NCI-H128 (cell line): ENCODE measurements around the gene RIMS3.
"Not testable (repeated sequence)": the region's sequence is repeated elsewhere in the genome, so short reads cannot be mapped to it uniquely, and the experiment has no call there.

Experiments
- DNase-seq: peaks from one replicate; lab custom pipeline; 2025; ENCODE audit not compliant: unreplicated experiment; lab: John Stamatoyannopoulos, UW

The RIMS3 gene

DNA sequence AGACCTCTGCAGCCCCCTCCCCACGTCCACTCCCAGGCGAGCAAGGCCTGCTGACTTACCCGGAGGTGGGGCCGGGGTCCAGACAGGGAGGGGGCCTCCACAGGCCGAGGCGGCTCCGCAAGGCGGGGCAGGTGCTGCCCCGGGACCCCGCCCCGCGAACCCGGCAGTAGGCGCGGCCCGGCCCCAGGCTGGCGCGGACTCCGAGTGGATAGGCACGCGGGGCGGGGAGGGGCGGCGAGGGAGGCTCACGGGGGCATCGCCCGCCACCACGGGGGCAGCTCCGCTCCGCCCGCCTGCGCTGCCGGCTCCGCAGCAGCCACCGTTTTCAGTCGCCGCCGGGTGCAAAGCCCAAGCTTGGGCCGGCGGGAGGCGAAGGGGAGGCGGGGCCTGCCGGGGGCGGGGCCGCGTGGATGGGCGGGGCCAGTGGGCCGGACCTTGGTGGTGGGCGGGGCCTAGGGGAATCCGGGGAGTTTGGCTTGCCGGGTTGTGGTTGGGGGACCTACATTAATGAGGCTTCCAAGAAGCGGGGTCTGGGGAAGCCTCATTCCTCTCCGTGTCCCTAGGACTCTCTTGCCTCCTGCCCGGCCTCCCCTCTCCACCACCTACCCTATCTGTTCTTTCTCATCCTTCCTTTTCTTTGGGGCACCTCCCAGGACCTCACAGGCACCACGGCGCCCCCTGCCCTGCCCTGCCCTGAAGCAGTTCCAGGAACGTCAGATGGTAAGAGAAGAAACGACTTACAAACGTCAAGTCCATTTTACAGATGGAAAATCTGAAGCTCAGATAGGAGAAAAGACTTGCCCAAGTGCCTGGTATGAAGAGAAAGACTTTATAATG lies at the start of gene RIMS3:
RIMS3 (minus strand) TSS at position 348 of the 837 bp plus-strand sequence. CDS start 23,757 bp downstream, outside the sequence.
- DNase-seq = peak; percentile 64

DNA sequence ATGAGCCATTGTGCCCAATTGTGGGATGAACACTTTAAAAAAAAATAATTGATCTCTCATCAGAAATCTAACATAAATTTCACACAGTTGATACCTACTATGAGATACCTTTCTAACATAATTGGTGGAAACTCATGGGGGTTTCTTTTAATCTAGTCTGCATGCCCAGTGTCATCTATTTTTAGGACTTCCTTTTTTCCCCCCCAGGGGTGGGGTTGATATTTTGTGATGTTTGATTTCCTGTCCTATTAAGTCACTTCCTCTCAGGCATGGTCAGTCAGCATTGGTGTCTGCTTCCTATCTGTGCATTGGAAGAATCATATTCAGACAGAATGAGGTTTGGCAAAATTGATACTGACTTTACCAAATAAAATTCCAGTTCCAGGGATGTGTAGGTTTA lies 47.5 kb upstream of the RIMS3 start:
- no peak for DNase-seq

DNA sequence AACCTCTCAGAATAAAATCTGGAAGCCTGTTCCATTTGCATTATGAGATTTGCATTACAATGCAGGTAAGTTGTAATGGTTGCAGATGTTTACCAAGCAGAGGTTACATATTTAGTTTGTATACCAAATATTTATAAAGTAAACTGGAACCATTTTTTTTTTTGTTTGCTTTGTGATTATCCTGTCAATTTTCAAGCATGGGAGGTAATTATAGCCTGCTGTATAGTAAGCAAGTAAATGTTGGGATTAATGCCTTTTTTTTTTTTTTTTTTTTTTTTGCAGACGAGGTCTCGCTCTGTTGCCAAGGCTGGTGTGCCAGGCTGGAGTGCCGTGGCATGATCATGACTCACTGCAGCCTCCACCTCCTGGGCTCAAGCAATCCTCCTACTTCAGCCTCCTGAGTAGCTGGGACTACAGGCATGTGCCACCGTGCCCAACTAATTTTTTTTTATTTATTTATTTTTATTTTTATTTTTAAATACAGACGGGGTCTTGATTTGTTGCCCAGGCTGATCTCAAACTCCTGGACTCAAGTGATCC lies 47.0 kb upstream of the RIMS3 start:
- no peak for DNase-seq

DNA sequence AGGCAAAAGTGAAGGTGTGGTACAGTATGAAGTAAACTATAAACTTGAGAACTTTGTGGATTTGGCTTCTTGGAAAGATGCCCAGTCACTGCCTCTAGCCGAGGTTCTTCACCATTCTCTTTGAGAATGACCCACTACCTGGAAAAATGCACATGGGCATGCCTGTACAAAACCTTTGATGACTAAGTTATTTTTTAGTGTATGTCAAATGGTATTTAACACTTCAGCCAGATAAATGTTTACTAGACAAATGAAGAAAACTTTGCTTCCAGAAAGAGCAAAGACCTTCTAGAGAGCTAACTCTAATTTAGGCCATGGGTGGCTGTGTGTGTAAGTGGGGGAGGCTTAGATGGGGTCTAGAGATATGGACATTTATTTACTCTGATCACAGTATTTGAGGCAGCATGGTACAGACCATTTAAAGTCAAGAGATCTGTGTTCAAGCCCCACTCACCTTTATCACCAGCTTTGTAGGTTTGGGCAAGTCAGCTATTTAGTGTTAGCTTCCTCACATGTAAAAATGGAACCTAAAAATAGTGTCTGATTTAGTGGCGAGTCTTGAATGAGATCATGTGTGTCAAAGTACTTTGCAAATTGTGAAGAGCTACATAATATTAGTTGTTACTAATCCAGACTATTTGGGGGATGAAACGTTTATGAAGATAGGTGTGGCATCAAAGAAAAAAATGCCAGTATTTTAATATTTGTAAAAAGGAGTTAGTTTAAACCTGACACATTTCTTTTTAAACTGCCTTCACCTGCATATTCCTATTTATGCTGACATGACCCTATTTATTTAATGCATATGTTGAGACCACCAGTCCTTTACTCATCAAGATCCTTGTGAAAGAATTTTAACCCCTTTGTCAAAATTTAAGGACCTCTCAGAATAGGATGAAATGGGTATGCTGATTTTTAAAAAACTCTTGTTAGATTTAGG lies 46.3 kb upstream of the RIMS3 start:
- DNase-seq = no peak

DNA sequence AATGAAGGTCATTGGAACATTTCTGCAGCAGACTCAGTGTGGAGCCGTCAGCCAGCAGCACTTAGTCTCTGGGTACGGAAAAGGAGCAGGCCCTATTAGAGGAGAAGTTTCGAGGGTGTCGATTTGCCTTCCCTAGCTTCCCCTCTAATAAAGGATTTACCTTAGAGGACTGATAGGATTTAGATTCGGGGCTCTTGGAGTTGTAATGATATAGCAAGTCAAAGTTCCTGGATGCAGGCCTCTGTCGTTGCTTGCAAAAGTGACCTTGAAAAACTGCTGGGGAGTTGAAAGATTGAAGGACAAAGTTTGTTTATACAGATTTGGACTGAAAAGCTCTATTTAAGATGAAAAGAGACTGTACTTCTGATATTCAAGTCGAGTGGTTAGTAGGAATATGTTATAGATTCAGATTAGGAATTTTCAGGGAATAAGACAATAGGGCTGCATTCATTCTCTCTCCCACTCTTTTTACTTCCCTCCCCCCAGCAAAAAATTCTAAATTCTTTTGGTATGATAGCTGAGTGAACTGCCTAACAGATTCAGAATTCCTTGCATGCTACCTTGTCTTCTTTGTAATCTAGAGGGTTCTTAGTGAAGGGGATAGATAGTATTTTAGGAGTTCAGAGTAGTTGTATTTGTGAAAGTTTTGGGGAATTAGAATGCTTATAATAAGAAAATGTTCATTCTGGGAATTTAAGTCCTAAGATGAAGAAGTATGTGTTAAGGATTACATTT lies 45.3 kb upstream of the RIMS3 start:
- no peak for DNase-seq

DNA sequence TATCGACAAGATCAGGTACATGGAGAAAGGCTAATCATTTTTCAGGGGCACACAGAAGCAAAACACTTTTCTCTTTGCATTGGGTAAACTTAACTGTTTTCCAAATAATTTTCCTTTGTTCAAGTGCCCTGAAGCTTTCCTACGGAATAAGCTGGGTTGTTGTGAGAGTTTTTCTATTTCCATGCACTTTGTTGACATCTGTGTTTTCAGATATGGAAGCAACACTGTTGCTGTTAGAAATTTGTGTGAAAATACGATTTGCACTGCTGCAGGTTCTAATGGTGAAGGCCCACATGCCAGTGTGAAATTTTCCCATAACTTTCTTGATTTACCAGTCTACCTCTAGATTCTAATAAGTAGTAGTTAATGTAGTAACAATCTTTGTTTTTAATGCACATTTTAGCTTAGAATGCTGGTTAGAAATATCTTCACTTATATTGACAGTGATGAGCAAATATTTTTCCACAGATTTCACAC lies 44.4 kb upstream of the RIMS3 start:
- DNase-seq = no peak

DNA sequence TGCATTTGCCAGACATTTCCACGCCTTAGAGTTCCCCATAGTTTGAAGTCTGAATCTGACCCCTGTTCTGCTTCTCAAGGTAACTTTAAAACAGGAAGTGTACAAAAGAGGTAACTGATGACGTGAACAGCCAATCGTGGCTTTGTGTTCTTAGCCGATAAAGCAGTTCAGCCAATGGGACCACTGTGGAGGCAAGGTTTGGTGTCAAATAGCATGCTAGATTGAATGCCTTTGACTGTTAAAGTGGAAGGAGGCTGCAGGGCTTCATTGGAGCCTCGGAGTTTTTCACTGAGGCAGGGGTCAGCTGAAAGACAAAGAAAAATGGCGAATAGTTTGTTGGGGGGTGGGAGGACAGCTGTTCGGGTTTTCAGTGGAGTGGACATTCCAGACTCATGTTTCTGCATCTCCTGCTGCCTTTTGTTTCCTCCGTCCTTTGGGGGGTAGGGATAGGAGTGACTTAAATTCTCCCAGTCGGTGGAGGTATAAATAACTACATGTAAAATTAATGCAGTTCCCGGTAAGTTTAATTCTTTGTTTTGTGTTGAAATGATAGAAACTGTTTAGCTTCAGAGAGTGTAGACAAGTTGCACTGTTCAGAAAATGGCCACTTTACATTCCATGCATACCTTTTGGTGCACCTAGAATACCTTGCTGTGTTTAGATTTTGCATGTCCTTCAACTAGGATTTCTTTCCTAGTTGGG lies 43.8 kb upstream of the RIMS3 start:
- peak; percentile 85 for DNase-seq

DNA sequence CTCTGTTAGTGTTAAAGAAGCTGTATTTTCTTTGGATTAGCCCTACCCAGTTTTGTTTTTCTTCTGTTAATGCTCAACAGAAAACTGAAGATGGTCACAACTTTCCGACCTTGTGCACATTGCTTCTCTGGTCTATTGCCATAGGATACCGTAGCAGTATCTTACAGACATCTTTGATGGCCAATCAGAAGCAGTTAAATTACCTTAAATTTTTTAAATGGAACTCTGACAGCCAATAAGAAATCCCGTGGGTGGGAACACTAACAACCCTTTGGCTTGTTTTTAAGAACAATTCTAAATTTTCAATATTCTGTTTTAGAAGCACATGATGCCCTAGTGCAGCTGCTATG lies 43.2 kb upstream of the RIMS3 start:
- no peak for DNase-seq

DNA sequence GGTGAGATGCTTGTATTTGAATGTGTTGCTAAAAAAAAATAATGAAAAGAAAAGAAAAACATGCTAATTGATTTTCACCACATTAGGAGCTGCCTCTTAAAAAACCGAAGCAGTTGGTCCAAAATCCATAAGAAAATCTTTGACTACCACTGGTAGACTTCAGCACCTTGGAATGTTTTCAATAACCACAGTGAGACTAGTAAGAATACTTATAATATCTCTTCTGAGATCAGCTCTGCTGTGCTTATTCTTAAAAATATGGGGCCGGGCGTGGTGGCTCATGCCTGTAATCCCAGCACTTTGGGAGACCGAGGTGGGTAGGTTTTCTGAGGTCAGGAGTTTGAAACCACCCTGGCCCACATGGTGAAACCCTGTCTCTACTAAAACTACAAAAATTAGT lies 41.1 kb upstream of the RIMS3 start:
- no peak for DNase-seq

DNA sequence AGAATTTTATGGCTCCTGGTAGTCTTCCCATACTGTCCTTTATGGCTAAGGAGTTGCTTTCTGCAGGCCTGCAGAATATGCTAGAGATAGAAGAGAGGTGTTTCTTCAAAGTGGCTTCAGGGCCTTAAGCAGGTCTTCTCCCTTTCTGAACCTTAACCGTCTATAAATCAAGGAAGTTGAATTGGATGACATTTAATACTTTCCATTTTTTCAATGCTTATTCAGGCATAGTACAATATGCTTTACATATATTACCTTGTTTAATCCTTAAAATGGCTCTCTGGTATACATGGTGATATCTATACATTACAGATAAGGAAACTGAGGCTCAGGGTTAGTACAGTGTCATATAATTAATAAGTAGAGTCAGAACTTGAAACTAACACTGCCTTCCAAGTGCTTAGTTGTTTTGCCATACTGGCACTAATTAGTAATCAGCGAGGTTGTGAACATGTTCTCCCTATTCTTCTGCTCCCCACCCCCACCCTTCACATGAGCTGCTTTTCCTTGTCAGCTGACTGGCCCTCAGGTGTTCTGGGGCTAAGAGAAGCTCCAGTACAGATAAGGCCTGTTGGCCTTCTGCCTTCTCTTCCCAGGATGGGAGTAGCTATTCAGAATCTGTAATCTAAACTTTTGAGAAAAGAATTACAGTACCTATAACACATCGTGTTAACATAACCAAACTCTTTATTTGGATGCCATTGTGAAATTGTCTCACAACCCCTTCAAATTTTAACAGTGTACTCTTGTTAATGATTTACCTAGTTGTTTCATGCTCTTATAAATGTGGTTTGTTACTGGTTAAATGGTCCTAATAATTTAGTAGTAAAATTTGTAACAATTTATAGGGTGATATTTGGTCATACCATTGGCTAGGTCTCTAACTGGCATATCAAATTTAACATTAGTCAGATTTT lies 39.6 kb upstream of the RIMS3 start:
- DNase-seq = no peak

DNA sequence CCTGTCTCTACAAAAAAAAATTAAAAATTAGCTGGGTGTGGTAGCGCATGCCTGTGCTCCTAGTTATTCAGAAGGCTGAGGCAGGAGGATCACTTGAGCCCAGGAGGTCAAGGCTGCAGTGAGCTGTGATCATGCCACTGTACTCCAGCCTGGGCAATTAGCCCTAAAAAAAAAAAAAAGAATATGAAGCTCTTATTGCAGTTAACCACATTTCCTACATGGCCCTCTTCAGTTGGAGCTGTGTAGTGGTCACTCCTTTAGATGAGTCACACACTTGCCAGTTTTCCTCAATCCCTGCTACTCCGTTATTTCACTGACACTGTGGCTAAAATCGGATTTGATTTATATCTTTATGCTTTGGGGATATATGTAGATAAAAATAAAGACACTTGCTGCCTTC lies 37.8 kb upstream of the RIMS3 start:
- DNase-seq = no peak

DNA sequence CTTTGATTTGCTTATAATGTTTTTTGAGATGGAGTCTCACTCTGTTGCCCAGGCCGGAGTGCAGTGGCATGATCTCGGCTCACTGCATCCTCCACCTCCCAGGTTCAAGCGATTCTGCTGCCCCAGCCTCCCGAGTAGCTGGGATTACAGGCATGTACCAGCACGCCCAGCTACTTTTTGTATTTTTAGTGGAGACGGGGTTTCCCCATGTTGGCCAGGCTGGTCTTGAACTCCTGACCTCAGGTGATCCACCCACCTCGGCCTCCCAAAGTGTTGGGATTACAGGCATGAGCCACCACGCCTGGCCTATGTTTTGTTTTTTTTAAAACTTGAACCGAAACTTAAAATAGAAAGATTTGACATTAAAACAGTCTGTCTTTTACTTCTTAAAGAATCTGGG lies 37.3 kb upstream of the RIMS3 start:
- not testable (repeated sequence) for DNase-seq

DNA sequence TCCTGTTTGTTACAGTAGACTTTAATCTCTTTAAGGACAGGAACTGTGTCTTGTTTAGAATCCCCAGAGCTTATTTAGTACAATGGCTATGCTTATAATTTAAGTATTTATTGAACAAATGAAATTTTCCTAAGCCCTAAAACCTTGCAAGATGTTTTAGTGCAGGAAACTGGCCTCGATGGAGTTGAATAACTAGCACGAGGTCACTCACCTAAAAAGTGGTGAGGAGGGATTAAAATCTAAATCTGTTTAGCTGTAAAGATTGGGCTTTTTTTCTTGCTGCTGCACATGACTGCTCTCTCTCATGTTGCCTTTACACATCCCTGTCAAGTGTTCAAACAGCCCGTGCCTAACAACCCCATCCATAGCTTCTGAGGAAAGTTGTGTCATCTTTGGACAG lies 36.2 kb upstream of the RIMS3 start:
- no peak for DNase-seq

DNA sequence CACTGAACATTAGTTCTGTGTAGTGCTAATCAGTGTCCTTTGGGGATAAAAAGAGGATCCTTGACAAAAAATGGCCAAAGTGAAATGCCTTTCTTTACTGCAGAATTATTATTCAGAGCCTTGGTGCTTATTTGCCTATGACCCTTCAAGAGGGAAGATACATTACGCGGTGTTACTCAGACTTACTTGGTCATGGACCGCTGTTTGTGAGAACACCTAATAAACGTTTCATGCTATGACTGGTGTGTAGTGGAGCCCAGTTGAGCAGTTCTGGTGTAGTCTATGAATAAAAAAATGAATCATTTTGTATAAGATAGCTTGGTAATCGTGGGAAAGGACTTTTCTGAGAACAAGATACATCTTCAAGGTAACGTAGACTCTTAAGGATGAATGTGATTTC lies 34.3 kb upstream of the RIMS3 start:
- DNase-seq = no peak

DNA sequence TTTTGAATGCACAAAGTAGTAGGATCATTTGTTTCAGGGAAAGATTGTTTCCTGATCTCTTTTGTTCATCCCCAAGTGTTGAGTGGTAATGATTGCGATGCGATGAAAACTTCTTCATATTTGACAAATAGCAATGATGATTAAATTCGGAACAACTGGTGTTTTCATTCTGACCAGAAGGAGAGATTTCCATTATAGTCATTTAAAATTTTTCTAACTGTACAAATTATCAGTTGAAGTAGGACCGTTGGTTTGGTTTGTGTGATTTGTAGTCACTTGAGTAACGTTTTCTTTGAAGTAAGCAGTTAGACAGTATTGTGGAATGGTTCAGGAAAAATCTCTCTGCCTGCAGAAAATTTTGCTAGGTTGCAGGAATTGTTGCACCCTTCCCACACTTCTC lies 32.0 kb upstream of the RIMS3 start:
- DNase-seq = no peak

DNA sequence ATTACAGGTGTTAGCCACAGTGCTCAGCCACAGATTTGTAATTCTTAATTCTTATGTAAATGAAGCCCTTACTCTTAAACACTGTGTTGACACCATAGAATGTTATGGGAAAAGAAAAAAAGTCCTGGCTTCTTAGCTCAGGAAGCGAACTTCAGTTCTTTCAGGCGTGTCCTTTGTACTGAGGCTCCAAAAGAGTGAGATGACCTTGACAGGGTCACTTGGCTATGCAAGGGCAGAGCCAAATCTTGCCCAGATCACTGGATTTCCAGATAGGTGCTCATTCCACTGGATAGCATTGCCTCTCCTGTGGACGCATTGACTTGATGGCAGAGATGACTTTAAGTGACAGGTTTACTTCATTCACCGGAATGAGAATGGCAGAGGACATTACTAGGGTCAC lies 30.8 kb upstream of the RIMS3 start:
- no peak for DNase-seq

DNA sequence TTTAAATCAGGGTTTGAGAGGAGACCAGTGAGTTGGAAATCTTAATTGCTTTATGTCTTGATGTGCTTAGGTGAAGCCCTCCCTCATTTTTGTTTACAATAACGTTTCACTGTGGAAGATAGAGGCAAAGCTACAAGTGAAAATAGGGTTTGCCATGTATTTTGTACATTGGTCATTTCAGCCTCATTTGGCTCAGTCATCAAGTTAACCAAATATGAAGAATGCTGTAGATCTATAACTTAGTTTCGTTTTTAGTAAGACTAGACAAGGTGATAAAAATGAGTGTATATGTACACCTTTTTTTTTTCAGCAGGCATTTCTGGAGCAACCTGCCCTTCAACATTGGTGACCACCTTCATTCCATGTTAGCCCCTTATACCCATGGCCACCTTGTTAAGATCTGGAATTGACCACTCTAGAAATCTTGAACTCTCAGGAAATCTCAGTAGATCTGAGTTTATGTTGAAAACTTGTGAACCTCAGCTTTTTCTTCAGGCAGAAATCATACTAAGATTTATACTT lies 28.9 kb upstream of the RIMS3 start:
- DNase-seq = no peak

DNA sequence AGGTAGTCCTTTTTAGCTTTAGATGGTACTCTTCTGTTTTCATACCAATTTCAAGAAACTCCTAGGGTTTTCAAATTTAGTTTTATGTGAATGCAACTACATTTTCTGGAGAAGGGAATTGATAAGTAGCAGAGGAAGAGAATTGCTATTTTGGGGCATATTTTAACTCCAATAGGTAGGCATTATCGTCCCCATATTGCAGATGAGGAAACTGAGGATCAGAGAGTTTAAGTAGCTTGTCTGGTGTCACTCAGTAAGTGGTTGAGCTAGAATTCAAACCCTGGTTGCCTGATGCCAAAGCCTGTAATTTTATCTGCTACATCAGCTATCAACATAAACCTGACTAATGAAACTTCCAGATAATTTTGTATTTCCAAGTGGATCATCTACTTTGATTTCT lies 27.9 kb upstream of the RIMS3 start:
- DNase-seq = no peak

DNA sequence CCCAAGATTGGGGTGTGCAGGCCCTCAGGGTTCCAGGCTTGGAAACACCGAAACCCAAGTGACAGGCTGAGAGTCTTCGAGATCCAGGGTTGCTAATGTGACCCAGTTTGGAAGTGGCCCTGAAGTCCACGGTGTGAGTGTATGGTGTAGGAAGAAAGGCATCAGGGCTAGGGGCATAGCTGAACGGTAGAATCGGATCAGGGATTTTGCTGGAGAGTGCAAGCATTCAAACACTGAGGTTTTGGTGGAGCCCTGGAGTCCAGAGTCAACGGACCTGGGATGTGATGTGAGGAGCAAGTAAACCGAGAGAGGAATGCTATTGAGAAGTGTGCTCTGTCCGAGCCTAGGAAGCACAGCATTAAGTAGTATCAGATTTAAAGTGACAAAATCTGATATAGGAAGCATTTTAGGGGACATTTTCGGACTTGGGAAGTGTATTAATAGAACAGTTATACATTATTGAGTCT lies 27.0 kb upstream of the RIMS3 start:
- DNase-seq = no peak
